ENCODE data around the gene PPM1L.

DNA sequence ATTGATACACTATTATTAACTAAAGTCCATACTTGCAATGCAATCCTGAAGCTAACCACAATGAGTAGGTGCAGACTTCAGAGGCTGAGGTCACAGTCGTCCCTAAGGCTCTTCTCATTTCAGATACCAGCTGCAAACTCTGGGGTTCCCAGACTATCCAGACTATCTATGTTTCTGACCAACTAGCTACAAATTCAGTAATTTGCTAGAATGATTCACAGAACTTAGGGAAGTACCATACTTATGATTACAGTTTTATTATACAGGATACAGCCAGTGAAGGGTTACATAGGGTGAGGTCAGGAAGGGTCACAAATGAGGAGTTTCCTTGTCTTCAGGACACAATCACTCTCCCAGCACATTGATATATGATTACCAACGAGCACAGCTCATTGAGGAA is 36.5 kb downstream of the PPM1L start:
- TF ChIP-seq, protein P1, sequence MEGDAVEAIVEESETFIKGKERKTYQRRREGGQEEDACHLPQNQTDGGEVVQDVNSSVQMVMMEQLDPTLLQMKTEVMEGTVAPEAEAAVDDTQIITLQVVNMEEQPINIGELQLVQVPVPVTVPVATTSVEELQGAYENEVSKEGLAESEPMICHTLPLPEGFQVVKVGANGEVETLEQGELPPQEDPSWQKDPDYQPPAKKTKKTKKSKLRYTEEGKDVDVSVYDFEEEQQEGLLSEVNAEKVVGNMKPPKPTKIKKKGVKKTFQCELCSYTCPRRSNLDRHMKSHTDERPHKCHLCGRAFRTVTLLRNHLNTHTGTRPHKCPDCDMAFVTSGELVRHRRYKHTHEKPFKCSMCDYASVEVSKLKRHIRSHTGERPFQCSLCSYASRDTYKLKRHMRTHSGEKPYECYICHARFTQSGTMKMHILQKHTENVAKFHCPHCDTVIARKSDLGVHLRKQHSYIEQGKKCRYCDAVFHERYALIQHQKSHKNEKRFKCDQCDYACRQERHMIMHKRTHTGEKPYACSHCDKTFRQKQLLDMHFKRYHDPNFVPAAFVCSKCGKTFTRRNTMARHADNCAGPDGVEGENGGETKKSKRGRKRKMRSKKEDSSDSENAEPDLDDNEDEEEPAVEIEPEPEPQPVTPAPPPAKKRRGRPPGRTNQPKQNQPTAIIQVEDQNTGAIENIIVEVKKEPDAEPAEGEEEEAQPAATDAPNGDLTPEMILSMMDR (conservative IDR thresholded peaks at IDR 0.05) = no peak
- TF ChIP-seq EZH2 (IDR thresholded peaks at IDR 0.05; ENCODE audit: low read depth) = no peak

Data from PC-9 (cell line).